Smooth muscle cell (in vitro differentiated cells): ENCODE data around the gene RGS12. TPM values are rescaled to one million over a fixed set of nuclear protein-coding genes. Genes with fewer than 3 reads are reported as not detected.
A peak's percentile ranks its signal among the peaks of the same experiment; 100 is the strongest.

Experiments used
- DNase-seq: peaks from one replicate; lab custom pipeline; 2025; ENCODE audit not compliant: unreplicated experiment; lab: John Stamatoyannopoulos, UW
- H2AFZ ChIP-seq: fragments of 200-600 bp; sonication (generic); 2 replicates; pipeline ENCODE4 v1.6.0; 2016; ENCODE audit warnings: antibody characterized with exemption, low read depth, mild to moderate bottlenecking
- H3F3A ChIP-seq: fragments of 200-600 bp; sonication (generic); 2 replicates; pipeline ENCODE4 v1.6.0; 2017; ENCODE audit warnings: antibody characterized with exemption, low read depth
- H3K27ac ChIP-seq: fragments of 200-600 bp; sonication (generic); 2 replicates; pipeline ENCODE4 v1.5.1; 2016; ENCODE audit warnings: low read depth, mild to moderate bottlenecking
- H3K27me3 ChIP-seq: fragments of 200-600 bp; sonication (generic); 2 replicates; pipeline ENCODE4 v1.6.1; 2016; ENCODE audit warnings: low read depth, mild to moderate bottlenecking
- H3K36me3 ChIP-seq: fragments of 200-600 bp; sonication (generic); 2 replicates; pipeline ENCODE4 v1.5.1; 2016; ENCODE audit warnings: low read depth
- H3K4me1 ChIP-seq: fragments of 200-600 bp; sonication (generic); 2 replicates; pipeline ENCODE4 v1.5.1; 2016; ENCODE audit warnings: low read depth
- H3K4me2 ChIP-seq: fragments of 200-600 bp; sonication (generic); 2 replicates; pipeline ENCODE4 v1.6.0; 2016; ENCODE audit warnings: mild to moderate bottlenecking
- H3K4me3 ChIP-seq: fragments of 200-600 bp; sonication (generic); 2 replicates; pipeline ENCODE4 v1.5.1; 2016; ENCODE audit warnings: mild to moderate bottlenecking
- H3K79me2 ChIP-seq: fragments of 200-600 bp; sonication (generic); 2 replicates; pipeline ENCODE4 v1.6.0; 2016; ENCODE audit warnings: low read depth, mild to moderate bottlenecking
- H3K9ac ChIP-seq: fragments of 200-600 bp; sonication (generic); 2 replicates; pipeline ENCODE4 v1.6.0; 2016; ENCODE audit warnings: low read depth
- H3K9me3 ChIP-seq: fragments of 200-600 bp; sonication (generic); replicated peaks from 2 replicates; pipeline ENCODE4 v1.5.1; 2016; ENCODE audit warnings: low read depth
- H4K20me1 ChIP-seq: fragments of 200-600 bp; sonication (generic); 2 replicates; pipeline ENCODE4 v1.6.0; 2016; ENCODE audit warnings: low read depth
- WGBS: methylation state at CpG from one replicate; pipeline ENCODE4 v1.1.7; 2016; ENCODE audit warnings: low lambda C conversion rate; 5-methylcytosine and 5-hydroxymethylcytosine counted together
- polyA plus RNA-seq: library from polyadenylated mRNA; unstranded; fragments of >200 nt; fragmentation: Nextera tagmentation; extraction: Ambion mirVana; gene quantifications from 2 replicates; pipeline ENCODE4 v1.2.1, GENCODE V29; 2016
- total RNA-seq: library from RNA; depleted of rRNA; stranded (reverse); fragments of >200 nt; gene quantifications from 2 replicates; pipeline ENCODE4 v1.2.3, GENCODE V29; 2014
- TF ChIP-seq, protein P1 (sequence below): fragments of 200-600 bp; sonication (generic); IDR thresholded peaks from 2 replicates; pipeline ENCODE4 v1.5.1; 2017; ENCODE audit warnings: borderline replicate concordance, mild to moderate bottlenecking, antibody characterized with exemption; ENCODE audit not compliant: insufficient read depth, poor library complexity, severe bottlenecking

The RGS12 gene, protein sequence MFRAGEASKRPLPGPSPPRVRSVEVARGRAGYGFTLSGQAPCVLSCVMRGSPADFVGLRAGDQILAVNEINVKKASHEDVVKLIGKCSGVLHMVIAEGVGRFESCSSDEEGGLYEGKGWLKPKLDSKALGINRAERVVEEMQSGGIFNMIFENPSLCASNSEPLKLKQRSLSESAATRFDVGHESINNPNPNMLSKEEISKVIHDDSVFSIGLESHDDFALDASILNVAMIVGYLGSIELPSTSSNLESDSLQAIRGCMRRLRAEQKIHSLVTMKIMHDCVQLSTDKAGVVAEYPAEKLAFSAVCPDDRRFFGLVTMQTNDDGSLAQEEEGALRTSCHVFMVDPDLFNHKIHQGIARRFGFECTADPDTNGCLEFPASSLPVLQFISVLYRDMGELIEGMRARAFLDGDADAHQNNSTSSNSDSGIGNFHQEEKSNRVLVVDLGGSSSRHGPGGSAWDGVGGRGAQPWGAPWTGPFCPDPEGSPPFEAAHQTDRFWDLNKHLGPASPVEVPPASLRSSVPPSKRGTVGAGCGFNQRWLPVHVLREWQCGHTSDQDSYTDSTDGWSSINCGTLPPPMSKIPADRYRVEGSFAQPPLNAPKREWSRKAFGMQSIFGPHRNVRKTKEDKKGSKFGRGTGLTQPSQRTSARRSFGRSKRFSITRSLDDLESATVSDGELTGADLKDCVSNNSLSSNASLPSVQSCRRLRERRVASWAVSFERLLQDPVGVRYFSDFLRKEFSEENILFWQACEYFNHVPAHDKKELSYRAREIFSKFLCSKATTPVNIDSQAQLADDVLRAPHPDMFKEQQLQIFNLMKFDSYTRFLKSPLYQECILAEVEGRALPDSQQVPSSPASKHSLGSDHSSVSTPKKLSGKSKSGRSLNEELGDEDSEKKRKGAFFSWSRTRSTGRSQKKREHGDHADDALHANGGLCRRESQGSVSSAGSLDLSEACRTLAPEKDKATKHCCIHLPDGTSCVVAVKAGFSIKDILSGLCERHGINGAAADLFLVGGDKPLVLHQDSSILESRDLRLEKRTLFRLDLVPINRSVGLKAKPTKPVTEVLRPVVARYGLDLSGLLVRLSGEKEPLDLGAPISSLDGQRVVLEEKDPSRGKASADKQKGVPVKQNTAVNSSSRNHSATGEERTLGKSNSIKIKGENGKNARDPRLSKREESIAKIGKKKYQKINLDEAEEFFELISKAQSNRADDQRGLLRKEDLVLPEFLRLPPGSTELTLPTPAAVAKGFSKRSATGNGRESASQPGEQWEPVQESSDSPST (N-terminal part only)
- 13.0 and 28.5 TPM in 2 replicates for total RNA-seq
- polyA plus RNA-seq: 20.5 and 38.7 TPM in 2 replicates

DNA sequence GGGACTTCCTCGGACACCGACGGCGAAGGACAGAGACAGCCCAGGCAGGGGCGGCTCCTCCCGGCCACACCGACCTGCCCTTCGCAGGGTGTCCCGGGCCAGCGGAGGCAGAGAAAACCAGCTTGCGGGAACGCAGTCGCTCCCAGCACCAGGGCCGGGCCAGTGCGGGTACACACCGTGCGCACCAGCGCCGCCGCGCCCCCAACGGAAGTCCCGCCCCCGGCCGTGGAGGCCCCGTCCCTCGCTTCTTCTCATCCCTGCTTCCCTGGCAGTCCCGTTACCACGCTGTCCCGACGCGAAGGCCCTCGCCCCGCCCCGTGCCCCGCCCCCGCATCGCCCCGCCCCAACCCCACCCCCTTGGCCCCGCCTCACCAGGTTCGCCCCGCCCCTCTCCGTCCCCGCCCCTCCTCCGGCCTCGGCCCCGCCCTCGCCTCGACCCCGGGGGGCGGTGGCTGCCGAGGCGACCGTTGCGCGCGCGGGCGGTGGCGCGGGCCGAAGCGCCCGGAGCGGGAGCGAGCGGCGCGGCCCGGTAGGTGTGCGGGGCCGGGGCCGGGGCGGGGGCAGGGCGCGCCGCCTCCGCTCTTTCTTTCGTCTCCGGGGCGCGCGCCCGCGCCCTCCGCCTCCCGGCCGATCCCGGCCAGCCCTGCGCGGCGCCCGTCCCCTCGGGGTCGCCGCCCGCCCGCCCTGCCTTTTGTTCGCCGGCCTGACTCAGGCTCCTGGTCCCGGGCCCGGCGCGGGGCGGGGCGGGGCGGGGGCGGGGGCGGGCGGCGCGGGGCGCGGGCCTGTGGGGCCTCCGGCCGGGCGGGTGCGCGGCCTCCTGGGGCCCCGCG lies at the start of gene RGS12:
Gene RGS12, plus strand, starts transcription at position 451 of the 830 bp plus-strand sequence. CDS start 23,150 bp downstream, outside the sequence.
- H3K9ac ChIP-seq: peak within 1 kb of the TSS; percentile 91
- peak within 1 kb of the TSS; percentile 41 for H2AFZ ChIP-seq
- peak within 1 kb of the TSS; percentile 98 for H3K4me2 ChIP-seq
- 2% methylated on average over 10 of the region's 121 CpGs for WGBS
- DNase-seq: peak; percentile 92
- no peaks in the 10 kb centered on the region for H3K9me3 ChIP-seq
- peak within 1 kb of the TSS; percentile 63 for H3K27ac ChIP-seq
- peaks cover 8% of the 10 kb centered on the region for H3F3A ChIP-seq
- no peaks in the 10 kb centered on the region for H3K27me3 ChIP-seq
- H3K79me2 ChIP-seq: peaks cover 41% of the 10 kb centered on the region
- TF ChIP-seq, protein P1, sequence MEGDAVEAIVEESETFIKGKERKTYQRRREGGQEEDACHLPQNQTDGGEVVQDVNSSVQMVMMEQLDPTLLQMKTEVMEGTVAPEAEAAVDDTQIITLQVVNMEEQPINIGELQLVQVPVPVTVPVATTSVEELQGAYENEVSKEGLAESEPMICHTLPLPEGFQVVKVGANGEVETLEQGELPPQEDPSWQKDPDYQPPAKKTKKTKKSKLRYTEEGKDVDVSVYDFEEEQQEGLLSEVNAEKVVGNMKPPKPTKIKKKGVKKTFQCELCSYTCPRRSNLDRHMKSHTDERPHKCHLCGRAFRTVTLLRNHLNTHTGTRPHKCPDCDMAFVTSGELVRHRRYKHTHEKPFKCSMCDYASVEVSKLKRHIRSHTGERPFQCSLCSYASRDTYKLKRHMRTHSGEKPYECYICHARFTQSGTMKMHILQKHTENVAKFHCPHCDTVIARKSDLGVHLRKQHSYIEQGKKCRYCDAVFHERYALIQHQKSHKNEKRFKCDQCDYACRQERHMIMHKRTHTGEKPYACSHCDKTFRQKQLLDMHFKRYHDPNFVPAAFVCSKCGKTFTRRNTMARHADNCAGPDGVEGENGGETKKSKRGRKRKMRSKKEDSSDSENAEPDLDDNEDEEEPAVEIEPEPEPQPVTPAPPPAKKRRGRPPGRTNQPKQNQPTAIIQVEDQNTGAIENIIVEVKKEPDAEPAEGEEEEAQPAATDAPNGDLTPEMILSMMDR: no peak
- H3K4me3 ChIP-seq: peak within 1 kb of the TSS; percentile 81
- no peaks in the 10 kb centered on the region for H3K36me3 ChIP-seq
- peaks cover 15% of the 10 kb centered on the region for H3K4me1 ChIP-seq
- peaks cover 22% of the 10 kb centered on the region for H4K20me1 ChIP-seq

DNA sequence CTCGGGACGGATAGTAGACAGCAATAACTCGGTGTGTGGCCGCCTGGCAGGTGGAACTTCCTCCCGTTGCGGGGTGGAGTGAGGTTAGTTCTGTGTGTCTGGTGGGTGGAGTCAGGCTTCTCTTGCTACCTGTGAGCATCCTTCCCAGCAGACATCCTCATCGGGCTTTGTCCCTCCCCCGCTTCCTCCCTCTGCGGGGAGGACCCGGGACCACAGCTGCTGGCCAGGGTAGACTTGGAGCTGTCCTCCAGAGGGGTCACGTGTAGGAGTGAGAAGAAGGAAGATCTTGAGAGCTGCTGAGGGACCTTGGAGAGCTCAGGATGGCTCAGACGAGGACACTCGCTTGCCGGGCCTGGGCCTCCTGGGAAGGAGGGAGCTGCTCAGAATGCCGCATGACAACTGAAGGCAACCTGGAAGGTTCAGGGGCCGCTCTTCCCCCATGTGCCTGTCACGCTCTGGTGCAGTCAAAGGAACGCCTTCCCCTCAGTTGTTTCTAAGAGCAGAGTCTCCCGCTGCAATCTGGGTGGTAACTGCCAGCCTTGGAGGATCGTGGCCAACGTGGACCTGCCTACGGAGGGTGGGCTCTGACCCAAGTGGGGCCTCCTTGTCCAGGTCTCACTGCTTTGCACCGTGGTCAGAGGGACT lies 49.6 kb upstream of the RGS12 start:
- Histone ChIP-seq H3K79me2 (no peaks in the 10 kb centered on the region), H3K4me3 (no peak overlapping the region), H3K27ac (no peak overlapping the region), H3K9me3 (no peaks in the 10 kb centered on the region), H3F3A (no peaks in the 10 kb centered on the region), H3K9ac (no peak overlapping the region), H4K20me1 (peaks cover 27% of the 10 kb centered on the region), H2AFZ (no peak overlapping the region), H3K4me1 (no peaks in the 10 kb centered on the region), H3K36me3 (no peaks in the 10 kb centered on the region), H3K4me2 (no peak overlapping the region), H3K27me3 (no peaks in the 10 kb centered on the region)
- WGBS: 91% methylated on average over 23 of the region's 23 CpGs
- DNase-seq: no peak
- TF ChIP-seq, protein P1: no peak

DNA sequence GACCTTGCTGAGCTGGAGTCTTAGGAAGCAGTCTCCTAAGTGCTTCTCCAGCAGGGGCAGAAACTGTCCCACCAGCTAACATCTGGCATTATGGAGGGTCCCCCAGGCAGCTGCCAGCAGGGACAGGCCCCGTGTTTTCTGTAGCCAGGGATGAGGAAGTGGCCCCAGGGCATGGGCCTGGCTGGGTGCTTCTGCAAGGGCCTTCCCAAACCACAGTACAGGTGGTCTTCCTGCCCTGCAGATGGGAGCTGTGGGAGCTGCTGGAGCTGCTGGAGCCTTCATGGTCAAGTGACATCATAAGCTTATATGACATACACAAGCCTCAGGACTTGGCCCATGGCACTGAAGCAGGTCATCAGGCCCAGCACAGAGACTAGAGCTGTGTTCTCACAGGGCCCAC lies 48.8 kb upstream of the RGS12 start:
- Histone ChIP-seq H3K27me3 (no peaks in the 10 kb centered on the region), H3K27ac (no peak overlapping the region), H3K36me3 (no peaks in the 10 kb centered on the region), H3K4me1 (no peaks in the 10 kb centered on the region), H3K9ac (no peak overlapping the region), H3K79me2 (no peaks in the 10 kb centered on the region), H3F3A (no peaks in the 10 kb centered on the region), H3K4me3 (no peak overlapping the region), H4K20me1 (peaks cover 27% of the 10 kb centered on the region), H3K4me2 (no peak overlapping the region), H2AFZ (no peak overlapping the region), H3K9me3 (no peaks in the 10 kb centered on the region)
- DNase-seq: no peak
- WGBS: 86% methylated on average over 1 of the region's 1 CpG
- TF ChIP-seq, protein P1: no peak
